GM12891 (cell line): ENCODE measurements around the gene SLC8A1.

Experiments
- DNase-seq: peaks from one replicate; pipeline ENCODE4 v3.0.0; 2011; ENCODE audit warnings: low spot score; ENCODE audit not compliant: insufficient read length
- FAIRE-seq: peaks from 2 replicates; lab custom pipeline; 2011; peaks lifted over from hg19 to GRCh38; lab: Jason Lieb, UNC
- PAX5 ChIP-seq: IDR thresholded peaks from 2 replicates; pipeline ENCODE4 v1.6.1; 2011; ENCODE audit warnings: low read length, moderate library complexity, mild to moderate bottlenecking; ENCODE audit not compliant: insufficient read depth, severe bottlenecking
- POLR2A ChIP-seq: IDR thresholded peaks from 2 replicates; pipeline ENCODE4 v1.6.1; 2011; ENCODE audit warnings: low read depth, low read length, control low read depth
- POLR2AphosphoS5 ChIP-seq: IDR thresholded peaks from 2 replicates; pipeline ENCODE4 v1.6.1; 2011; ENCODE audit warnings: low read depth, low read length, control low read depth
- POU2F2 ChIP-seq: IDR thresholded peaks from 2 replicates; pipeline ENCODE4 v1.6.1; 2011; ENCODE audit warnings: low read depth, mild to moderate bottlenecking, control low read depth, low read length, moderate library complexity
- SPI1 ChIP-seq: IDR thresholded peaks from 2 replicates; pipeline ENCODE4 v1.6.1; 2011; ENCODE audit warnings: low read depth, low read length, control low read depth
- TAF1 ChIP-seq: IDR thresholded peaks from 2 replicates; pipeline ENCODE4 v1.6.1; 2011; ENCODE audit warnings: low read depth, low read length, control low read depth

Gene SLC8A1

GRCh38 chr2:40148334-40148733 is 303.6 kb downstream of the SLC8A1 start:
- DNase-seq (no peak), FAIRE-seq (no peak)
- TF ChIP-seq PAX5 = no peak
- no peak for TF ChIP-seq POLR2AphosphoS5
- no peak for TF ChIP-seq TAF1
- no peak for TF ChIP-seq POU2F2
- no peak for TF ChIP-seq SPI1
- no peak for TF ChIP-seq POLR2A

GRCh38 chr2:40147360-40147759 is 304.5 kb downstream of the SLC8A1 start:
- TF ChIP-seq SPI1 (no peak), POLR2A (no peak), TAF1 (no peak), POLR2AphosphoS5 (no peak), PAX5 (no peak)
- no peak for FAIRE-seq
- no peak for DNase-seq

GRCh38 chr2:40144022-40144421 is 307.9 kb downstream of the SLC8A1 start:
- no peak for FAIRE-seq

GRCh38 chr2:40138314-40138713 is 313.6 kb downstream of the SLC8A1 start:
- DNase-seq (no peak), FAIRE-seq (no peak)
- TF ChIP-seq PAX5 (no peak), POLR2AphosphoS5 (no peak), POU2F2 (no peak), POLR2A (no peak), SPI1 (no peak), TAF1 (no peak)

More at GRCh38 chr2:40144022-40144421, 307.9 kb downstream of the SLC8A1 start:
- DNase-seq = no peak
- no peak for TF ChIP-seq PAX5
- TF ChIP-seq POLR2A = no peak

- no peak for FAIRE-seq
- TF ChIP-seq POU2F2 (no peak), SPI1 (no peak), POLR2A (no peak), POLR2AphosphoS5 (no peak), TAF1 (no peak), PAX5 (no peak)
- DNase-seq = no peak
Measured at GRCh38 chr2:40131081-40131704, 320.7 kb downstream of the SLC8A1 start.

- TF ChIP-seq POLR2AphosphoS5 = no peak
- TF ChIP-seq SPI1 = no peak
- no peak for TF ChIP-seq POLR2A
- TF ChIP-seq TAF1 = no peak
- TF ChIP-seq PAX5 = no peak
- TF ChIP-seq POU2F2 = no peak
- DNase-seq (no peak), FAIRE-seq (no peak)
Measured at GRCh38 chr2:40130251-40130994, 321.5 kb downstream of the SLC8A1 start.

- TF ChIP-seq POLR2A = no peak
- TF ChIP-seq SPI1 = no peak
- TF ChIP-seq POLR2AphosphoS5 = no peak
- no peak for TF ChIP-seq TAF1
- TF ChIP-seq PAX5 = no peak
- TF ChIP-seq POU2F2 = no peak
- FAIRE-seq = no peak
- no peak for DNase-seq
Measured at GRCh38 chr2:40129725-40130124, 322.2 kb downstream of the SLC8A1 start.

- DNase-seq = no peak
- no peak for TF ChIP-seq SPI1
- no peak for TF ChIP-seq PAX5
- no peak for TF ChIP-seq POLR2A
- TF ChIP-seq POLR2AphosphoS5 = no peak
- no peak for TF ChIP-seq TAF1
- TF ChIP-seq POU2F2 = no peak
- no peak for FAIRE-seq
Measured at GRCh38 chr2:40128796-40129195, 323.1 kb downstream of the SLC8A1 start.

- TF ChIP-seq POLR2AphosphoS5 (no peak), TAF1 (no peak), SPI1 (no peak), POU2F2 (no peak), POLR2A (no peak), PAX5 (no peak)
- DNase-seq = no peak
- no peak for FAIRE-seq
Measured at GRCh38 chr2:40127890-40128557, 323.9 kb downstream of the SLC8A1 start.

GRCh38 chr2:40127146-40127545 is 324.7 kb downstream of the SLC8A1 start:
- DNase-seq = no peak
- TF ChIP-seq POU2F2 = no peak
- no peak for TF ChIP-seq SPI1
- TF ChIP-seq POLR2AphosphoS5 = no peak
- TF ChIP-seq TAF1 = no peak
- no peak for TF ChIP-seq POLR2A
- TF ChIP-seq PAX5 = no peak
- FAIRE-seq = no peak
